Keratinocyte (primary cell): ENCODE results near the gene PAK3. TPM values are rescaled to one million over a fixed set of nuclear protein-coding genes. Genes with fewer than 3 reads are reported as not detected.

Source experiments
- DNase-seq: peaks from one replicate; pipeline ENCODE4 v3.0.0-alpha.2; 2011; ENCODE audit warnings: low read depth, missing footprints, low spot score
- FAIRE-seq: peaks from 2 replicates; lab custom pipeline; 2011; peaks lifted over from hg19 to GRCh38; lab: Jason Lieb, UNC
- H2AFZ ChIP-seq: 2 replicates; pipeline ENCODE4 v1.6.0; 2012; ENCODE audit warnings: low read length, control low read depth, inconsistent platforms; ENCODE audit not compliant: control insufficient read depth
- H3K27ac ChIP-seq: 2 replicates; pipeline ENCODE4 v1.5.1; 2011; ENCODE audit warnings: low read length; ENCODE audit not compliant: control insufficient read depth, insufficient read depth
- H3K27me3 ChIP-seq: 3 replicates; pipeline ENCODE4 v1.6.0; 2011; ENCODE audit warnings: low read length; ENCODE audit not compliant: control insufficient read depth, insufficient read depth; ENCODE audit errors: extremely low read depth
- H3K36me3 ChIP-seq, 2 experiments: 2 replicates in 1 of 2; 3 replicates in 1 of 2; pipeline ENCODE4 v1.5.1; 2011; ENCODE audit warnings: low read length in 2 of 2, mild to moderate bottlenecking in 1 of 2; ENCODE audit not compliant: control insufficient read depth in 2 of 2, insufficient read depth in 2 of 2; ENCODE audit errors: extremely low read depth in 1 of 2
- H3K4me1 ChIP-seq: 3 replicates; pipeline ENCODE4 v1.5.1; 2011; ENCODE audit warnings: low read length; ENCODE audit not compliant: control insufficient read depth, insufficient read depth; ENCODE audit errors: extremely low read depth
- H3K4me2 ChIP-seq: 3 replicates; pipeline ENCODE4 v1.6.0; 2011; ENCODE audit warnings: low read depth, low read length; ENCODE audit not compliant: control insufficient read depth, insufficient read depth; ENCODE audit errors: extremely low read depth
- H3K4me3 ChIP-seq, 3 experiments: fragments of 200-600 bp in 1 of 3; sonication (generic) in 1 of 3; 2 replicates in 2 of 3; 3 replicates in 1 of 3; pipeline ENCODE4 v1.5.1; 2011 to 2016; ENCODE audit warnings: low read length in 3 of 3, mild to moderate bottlenecking in 3 of 3, control low read depth in 2 of 3, inconsistent platforms in 1 of 3, low read depth in 1 of 3, mixed read lengths in 1 of 3, mixed run types in 1 of 3, moderate library complexity in 1 of 3; ENCODE audit not compliant: control insufficient read depth in 2 of 3, insufficient read depth in 2 of 3; ENCODE audit errors: extremely low read depth in 1 of 3
- H3K79me2 ChIP-seq: 2 replicates; pipeline ENCODE4 v1.6.0; 2012; ENCODE audit warnings: low read length; ENCODE audit not compliant: control insufficient read depth, insufficient read depth
- H3K9ac ChIP-seq: 3 replicates; pipeline ENCODE4 v1.6.0; 2011; ENCODE audit warnings: low read length; ENCODE audit not compliant: control insufficient read depth, insufficient read depth; ENCODE audit errors: extremely low read depth
- H3K9me1 ChIP-seq: 3 replicates; pipeline ENCODE4 v1.6.0; 2011; ENCODE audit warnings: low read length; ENCODE audit not compliant: control insufficient read depth, insufficient read depth; ENCODE audit errors: extremely low read depth
- H3K9me3 ChIP-seq: 2 replicates; pipeline ENCODE4 v1.5.1; 2012; ENCODE audit warnings: low read depth, low read length; ENCODE audit not compliant: control insufficient read depth
- H4K20me1 ChIP-seq: 3 replicates; pipeline ENCODE4 v1.6.0; 2011; ENCODE audit warnings: low read length; ENCODE audit not compliant: control insufficient read depth, insufficient read depth; ENCODE audit errors: extremely low read depth
- EZH2 ChIP-seq: IDR thresholded peaks from one replicate; pipeline ENCODE4 v1.6.1; 2012; ENCODE audit warnings: inconsistent platforms, mild to moderate bottlenecking, low read length, moderate library complexity
- dilution Hi-C: fragments of 300-500 bp; cut with MboI; formaldehyde crosslinking; loops from one replicate; pipeline ENCODE4 v1.7.0; 2020; ENCODE audit warnings: low sequenced_read_pairs; ENCODE audit not compliant: extremely low pct_ligation_motif_present
- polyA plus RNA-seq, 5 experiments: library from polyadenylated mRNA; depleted of rRNA in 3 of 5; stranded (reverse) in 3 of 5; stranded (forward) in 1 of 5; unstranded in 1 of 5; fragments of >200 nt; gene quantifications; 1 replicate in 1 of 5; 2 replicates in 3 of 5; 3 replicates in 1 of 5; pipeline versions ENCODE4 v1.2.1 to v1.2.3, GENCODE V29; 2011 to 2012; ENCODE audit warnings: missing spikeins in 2 of 5, low read depth in 1 of 5, low replicate concordance in 1 of 5
- TF ChIP-seq, protein P1 (sequence below), 3 experiments: IDR thresholded peaks in 1 of 3; conservative IDR thresholded peaks in 1 of 3; optimal IDR thresholded peaks in 1 of 3; 2 replicates in 2 of 3; 3 replicates in 1 of 3; pipeline versions ENCODE3 to v1.5.1; 2011; ENCODE audit warnings: low read length in 3 of 3, mild to moderate bottlenecking in 3 of 3, moderate library complexity in 2 of 3, control low read depth in 1 of 3, inconsistent platforms in 1 of 3; ENCODE audit not compliant: insufficient read depth in 2 of 3; ENCODE audit errors: extremely low read depth in 1 of 3

The PAK3 gene
- polyA plus RNA-seq, 1 donor (not counting 4 experiments of a cell fraction or from before 2014, with no cell fraction given) = 0.34 TPM

DNA sequence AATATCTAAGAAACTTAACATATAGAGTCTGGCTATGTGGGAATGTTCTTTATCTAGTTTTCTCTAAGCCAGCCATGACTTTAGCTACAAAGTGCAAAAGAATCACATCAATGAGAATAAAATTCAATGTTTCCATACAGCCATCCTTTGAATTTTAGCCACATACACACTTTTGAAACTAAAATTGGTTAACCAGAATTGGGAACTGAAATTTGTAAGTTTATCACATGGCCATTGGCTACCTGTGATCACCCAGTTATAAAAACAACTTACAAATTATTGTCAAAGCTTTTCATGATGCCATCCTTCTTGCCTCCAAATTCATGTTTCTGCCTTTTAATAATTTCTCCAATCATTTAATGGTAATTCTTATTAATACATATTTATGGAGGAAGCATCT, 49.9 kb downstream of the PAK3 start:
- dilution Hi-C loops = no loop called here
- no peak overlapping the region for H3K4me2 ChIP-seq
- H4K20me1 ChIP-seq = no peaks in the 10 kb centered on the region
- H2AFZ ChIP-seq = no peak overlapping the region
- no peak overlapping the region for H3K27ac ChIP-seq
- TF ChIP-seq, protein P1, sequence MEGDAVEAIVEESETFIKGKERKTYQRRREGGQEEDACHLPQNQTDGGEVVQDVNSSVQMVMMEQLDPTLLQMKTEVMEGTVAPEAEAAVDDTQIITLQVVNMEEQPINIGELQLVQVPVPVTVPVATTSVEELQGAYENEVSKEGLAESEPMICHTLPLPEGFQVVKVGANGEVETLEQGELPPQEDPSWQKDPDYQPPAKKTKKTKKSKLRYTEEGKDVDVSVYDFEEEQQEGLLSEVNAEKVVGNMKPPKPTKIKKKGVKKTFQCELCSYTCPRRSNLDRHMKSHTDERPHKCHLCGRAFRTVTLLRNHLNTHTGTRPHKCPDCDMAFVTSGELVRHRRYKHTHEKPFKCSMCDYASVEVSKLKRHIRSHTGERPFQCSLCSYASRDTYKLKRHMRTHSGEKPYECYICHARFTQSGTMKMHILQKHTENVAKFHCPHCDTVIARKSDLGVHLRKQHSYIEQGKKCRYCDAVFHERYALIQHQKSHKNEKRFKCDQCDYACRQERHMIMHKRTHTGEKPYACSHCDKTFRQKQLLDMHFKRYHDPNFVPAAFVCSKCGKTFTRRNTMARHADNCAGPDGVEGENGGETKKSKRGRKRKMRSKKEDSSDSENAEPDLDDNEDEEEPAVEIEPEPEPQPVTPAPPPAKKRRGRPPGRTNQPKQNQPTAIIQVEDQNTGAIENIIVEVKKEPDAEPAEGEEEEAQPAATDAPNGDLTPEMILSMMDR (optimal IDR thresholded peaks at IDR 0.05 in 1 of 3, IDR thresholded peaks at IDR 0.05 in 1 of 3, conservative IDR thresholded peaks at IDR 0.05 in 1 of 3; ENCODE audit: extremely low read depth in 1 of 3, insufficient read depth in 2 of 3, low read length in 3 of 3) = no peak
- TF ChIP-seq EZH2 = no peak
- no peaks in the 10 kb centered on the region for H3K9me3 ChIP-seq
- H3K9ac ChIP-seq = no peak overlapping the region
- DNase-seq (no peak), FAIRE-seq (no peak)
- H3K79me2 ChIP-seq = no peaks in the 10 kb centered on the region
- no peaks in the 10 kb centered on the region for H3K9me1 ChIP-seq
- H3K36me3 ChIP-seq = no peaks in the 10 kb centered on the region
- H3K27me3 ChIP-seq = no peaks in the 10 kb centered on the region
- H3K4me1 ChIP-seq = no peaks in the 10 kb centered on the region
- no peak overlapping the region for H3K4me3 ChIP-seq

DNA sequence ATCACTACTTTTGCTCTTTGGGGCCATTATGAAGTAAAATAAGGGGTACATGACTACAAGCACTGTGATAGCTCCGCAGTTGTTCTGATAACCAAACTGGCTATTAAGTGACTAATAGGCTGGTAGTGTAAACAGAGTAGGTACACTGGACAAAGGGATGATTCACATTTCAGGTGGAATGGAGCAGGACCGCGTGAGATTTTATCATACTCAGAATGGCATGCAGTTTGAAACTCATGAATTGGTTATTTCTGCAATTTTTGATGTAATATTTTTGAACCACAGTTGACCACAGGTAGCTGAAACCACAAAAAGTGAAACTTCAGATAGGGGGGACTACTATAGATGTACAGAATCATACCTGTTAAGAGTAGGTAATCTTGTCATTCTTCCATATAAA, 55.8 kb downstream of the PAK3 start:
- FAIRE-seq = no peak

More for the DNA sequence above, 55.8 kb downstream of the PAK3 start:
- Histone ChIP-seq H4K20me1 (no peaks in the 10 kb centered on the region), H3K4me1 (no peaks in the 10 kb centered on the region), H3K36me3 (no peaks in the 10 kb centered on the region), H3K9ac (no peak overlapping the region), H2AFZ (no peak overlapping the region), H3K4me2 (no peak overlapping the region), H3K9me3 (no peaks in the 10 kb centered on the region), H3K79me2 (no peaks in the 10 kb centered on the region), H3K4me3 (no peak overlapping the region), H3K27ac (no peak overlapping the region), H3K9me1 (no peaks in the 10 kb centered on the region), H3K27me3 (no peaks in the 10 kb centered on the region)
- TF ChIP-seq, protein P1 (optimal IDR thresholded peaks at IDR 0.05 in 1 of 3, IDR thresholded peaks at IDR 0.05 in 1 of 3, conservative IDR thresholded peaks at IDR 0.05 in 1 of 3; ENCODE audit: extremely low read depth in 1 of 3, insufficient read depth in 2 of 3, low read length in 3 of 3) = no peak
- no peak for TF ChIP-seq EZH2
- DNase-seq = no peak
- dilution Hi-C loops = no loop called here
